ENCODE measurements around the gene TPM1. TPM values are rescaled to one million over a fixed set of nuclear protein-coding genes. Genes with fewer than 3 reads are reported as not detected.
A peak's percentile ranks its signal among the peaks of the same experiment; 100 is the strongest.

TPM1 gene
- polyA plus RNA-seq, 1 of the 3 experiments (the other 2 are of a cell fraction): 1,371 TPM

DNA sequence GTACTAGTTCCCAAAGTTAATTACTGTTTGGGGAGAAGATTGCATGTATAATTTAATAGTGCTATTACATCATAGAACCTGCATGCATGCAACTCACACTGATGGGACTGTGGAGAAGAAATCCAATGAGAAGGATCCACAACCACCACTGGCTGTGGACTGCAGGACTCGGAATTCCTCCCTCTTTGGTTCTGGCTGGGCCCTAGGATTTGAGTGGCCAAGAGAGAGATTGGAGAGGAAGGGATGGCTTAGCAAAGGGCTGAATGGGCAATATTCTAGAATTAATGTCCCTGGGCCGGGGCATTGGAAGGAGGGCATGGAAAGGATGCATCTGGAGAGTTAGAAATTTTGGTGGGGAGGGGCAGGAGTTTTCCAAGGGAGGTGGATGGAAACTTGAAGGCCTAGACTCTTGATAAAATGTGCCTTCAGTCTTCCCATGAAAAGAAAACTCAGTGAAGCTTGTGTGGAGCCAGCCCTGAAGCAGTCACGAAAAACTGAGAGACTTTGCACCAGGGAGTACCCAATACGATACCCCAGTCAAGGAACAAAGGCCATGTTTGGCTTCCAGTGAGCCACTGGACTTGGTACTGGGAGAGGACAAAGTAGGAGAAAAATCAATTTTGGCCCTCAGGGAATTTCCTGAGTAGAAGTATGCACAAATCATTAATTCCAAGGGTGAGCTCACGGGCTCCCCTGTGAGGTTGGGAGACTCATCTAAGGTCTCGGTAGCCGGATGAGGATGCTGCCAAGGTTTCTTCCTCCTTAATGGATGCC is 31.4 kb upstream of the TPM1 start:
- H2AFZ ChIP-seq (ENCODE audit: low read depth): no peak overlapping the region
- no peaks in the 10 kb centered on the region for H4K20me1 ChIP-seq (ENCODE audit: insufficient read depth)
- WGBS (ENCODE audit: low lambda C conversion rate): 90% methylated on average over 7 of the region's 7 CpGs
- ChIA-PET CTCF (interaction anchor here (1.4 kb wide), 1 partner anchor 12 kb away, joined by 3 read pairs; no protein-coding TSS in a partner anchor), POLR2A (no interaction called here)
- DNase-seq: no peak
- no peaks in the 10 kb centered on the region for H3K9me3 ChIP-seq
- no peaks in the 10 kb centered on the region for H3K9me2 ChIP-seq
- H3F3A ChIP-seq (replicated peaks; ENCODE audit: insufficient read depth): peaks cover 35% of the 10 kb centered on the region
- no peak overlapping the region for H3K9ac ChIP-seq
- no peak overlapping the region for H3K27ac ChIP-seq (ENCODE audit: low read depth in 2 of 2, low read length in 1 of 2)
- H3K79me2 ChIP-seq (ENCODE audit: insufficient read depth): no peaks in the 10 kb centered on the region
- peaks cover 7 to 37% of the 10 kb centered on the region in 2 experiments; a peak in 3 of 4 replicates for H3K4me1 ChIP-seq (ENCODE audit: control insufficient read depth in 1 of 2, insufficient read depth in 2 of 2, low read depth in 1 of 2, low read length in 1 of 2)
- H3K4me2 ChIP-seq: no peak overlapping the region
- TF ChIP-seq EP300 (IDR thresholded peaks at IDR 0.05; ENCODE audit: borderline replicate concordance in 1 of 2, low read depth in 1 of 2, low read length in 1 of 2) (no peak), ELF1 (IDR thresholded peaks at IDR 0.05) (no peak), GATA2 (CRISPR knock-in tag; IDR thresholded peaks at IDR 0.05) (no peak), EZH2phosphoT487 (IDR thresholded peaks at IDR 0.05; ENCODE audit: borderline replicate concordance, low read depth) (no peak), NFIC (IDR thresholded peaks at IDR 0.05; ENCODE audit: borderline replicate concordance) (no peak), JUND (IDR thresholded peaks at IDR 0.05) (no peak), FOXJ3 (CRISPR knock-in tag; IDR thresholded peaks at IDR 0.05) (no peak), SMC3 (IDR thresholded peaks at IDR 0.05; ENCODE audit: low read depth, low read length) (no peak), TCF12 (IDR thresholded peaks at IDR 0.05) (no peak)
- TF ChIP-seq, protein P1, sequence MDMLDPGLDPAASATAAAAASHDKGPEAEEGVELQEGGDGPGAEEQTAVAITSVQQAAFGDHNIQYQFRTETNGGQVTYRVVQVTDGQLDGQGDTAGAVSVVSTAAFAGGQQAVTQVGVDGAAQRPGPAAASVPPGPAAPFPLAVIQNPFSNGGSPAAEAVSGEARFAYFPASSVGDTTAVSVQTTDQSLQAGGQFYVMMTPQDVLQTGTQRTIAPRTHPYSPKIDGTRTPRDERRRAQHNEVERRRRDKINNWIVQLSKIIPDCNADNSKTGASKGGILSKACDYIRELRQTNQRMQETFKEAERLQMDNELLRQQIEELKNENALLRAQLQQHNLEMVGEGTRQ (IDR thresholded peaks at IDR 0.05; ENCODE audit: borderline replicate concordance, low read depth, low read length): no peak
- TF ChIP-seq, protein P2, sequence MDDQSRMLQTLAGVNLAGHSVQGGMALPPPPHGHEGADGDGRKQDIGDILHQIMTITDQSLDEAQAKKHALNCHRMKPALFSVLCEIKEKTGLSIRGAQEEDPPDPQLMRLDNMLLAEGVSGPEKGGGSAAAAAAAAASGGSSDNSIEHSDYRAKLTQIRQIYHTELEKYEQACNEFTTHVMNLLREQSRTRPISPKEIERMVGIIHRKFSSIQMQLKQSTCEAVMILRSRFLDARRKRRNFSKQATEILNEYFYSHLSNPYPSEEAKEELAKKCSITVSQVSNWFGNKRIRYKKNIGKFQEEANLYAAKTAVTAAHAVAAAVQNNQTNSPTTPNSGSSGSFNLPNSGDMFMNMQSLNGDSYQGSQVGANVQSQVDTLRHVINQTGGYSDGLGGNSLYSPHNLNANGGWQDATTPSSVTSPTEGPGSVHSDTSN (IDR thresholded peaks at IDR 0.05): no peak
- no peaks in the 10 kb centered on the region for H3K27me3 ChIP-seq (ENCODE audit: insufficient read depth)
- no peaks in the 10 kb centered on the region for H3K36me3 ChIP-seq (replicated peaks in 1 of 2; ENCODE audit: control insufficient read depth in 1 of 2, insufficient read depth in 2 of 2, low read length in 1 of 2)
- no peak overlapping the region for H3K4me3 ChIP-seq (ENCODE audit: low read depth in 2 of 2, low read length in 1 of 2)

DNA sequence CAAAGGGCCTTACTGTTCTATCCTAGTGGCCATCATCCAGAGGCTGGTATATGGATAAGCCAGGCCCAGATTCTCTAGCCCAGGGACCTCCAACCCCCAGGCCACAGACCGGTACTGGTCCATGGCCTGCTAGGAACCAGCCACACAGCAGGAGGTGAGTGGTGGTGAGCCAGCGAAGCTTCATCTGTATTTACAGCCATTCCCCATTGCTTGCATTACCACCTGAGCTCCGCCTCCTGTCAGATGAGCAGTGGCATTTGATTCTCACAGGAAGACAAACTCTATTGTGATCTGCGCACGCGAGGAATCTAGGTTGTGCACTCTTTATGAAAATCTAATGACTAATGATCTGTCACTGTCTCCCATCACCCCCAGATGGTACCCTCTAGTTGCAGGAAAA is 30.1 kb upstream of the TPM1 start:
- Histone ChIP-seq H3K9me2 (no peaks in the 10 kb centered on the region), H3K4me2 (no peak overlapping the region), H3K4me1 (ENCODE audit: control insufficient read depth in 1 of 2, insufficient read depth in 2 of 2, low read depth in 1 of 2, low read length in 1 of 2) (peaks cover 7 to 40% of the 10 kb centered on the region in 2 experiments; a peak in 3 of 4 replicates), H3F3A (replicated peaks; ENCODE audit: insufficient read depth) (peaks cover 35% of the 10 kb centered on the region), H3K9ac (no peak overlapping the region), H3K79me2 (ENCODE audit: insufficient read depth) (no peaks in the 10 kb centered on the region), H4K20me1 (ENCODE audit: insufficient read depth) (no peaks in the 10 kb centered on the region), H3K4me3 (ENCODE audit: low read depth in 2 of 2, low read length in 1 of 2) (no peak overlapping the region), H3K27me3 (ENCODE audit: insufficient read depth) (no peaks in the 10 kb centered on the region), H3K36me3 (replicated peaks in 1 of 2; ENCODE audit: control insufficient read depth in 1 of 2, insufficient read depth in 2 of 2, low read length in 1 of 2) (no peaks in the 10 kb centered on the region), H2AFZ (ENCODE audit: low read depth) (no peak overlapping the region), H3K27ac (ENCODE audit: low read depth in 2 of 2, low read length in 1 of 2) (peak overlapping the region in 1 of 2 experiments; percentile 89; a peak in 2 of 4 replicates), H3K9me3 (no peaks in the 10 kb centered on the region)
- TF ChIP-seq SIN3A (IDR thresholded peaks at IDR 0.05; ENCODE audit: borderline replicate concordance, low read depth, low read length): no peak
- 100% methylated on average over 6 of the region's 6 CpGs for WGBS (ENCODE audit: low lambda C conversion rate)
- ChIA-PET CTCF (no interaction called here), POLR2A (no interaction called here)
- DNase-seq: no peak
